Hepatocyte (in vitro differentiated cells): ENCODE data around the gene CORIN.

Source experiments
- EZH2 ChIP-seq: fragments of 200-600 bp; sonication (generic); IDR thresholded peaks from 2 replicates; pipeline ENCODE4 v1.6.1; 2016; ENCODE audit warnings: antibody characterized with exemption, mild to moderate bottlenecking, borderline replicate concordance
- TF ChIP-seq, protein P1 (sequence below): fragments of 200-600 bp; sonication (generic); IDR thresholded peaks from 2 replicates; pipeline ENCODE4 v1.5.1; 2016; ENCODE audit warnings: antibody characterized with exemption, mild to moderate bottlenecking; ENCODE audit not compliant: poor library complexity

DNA sequence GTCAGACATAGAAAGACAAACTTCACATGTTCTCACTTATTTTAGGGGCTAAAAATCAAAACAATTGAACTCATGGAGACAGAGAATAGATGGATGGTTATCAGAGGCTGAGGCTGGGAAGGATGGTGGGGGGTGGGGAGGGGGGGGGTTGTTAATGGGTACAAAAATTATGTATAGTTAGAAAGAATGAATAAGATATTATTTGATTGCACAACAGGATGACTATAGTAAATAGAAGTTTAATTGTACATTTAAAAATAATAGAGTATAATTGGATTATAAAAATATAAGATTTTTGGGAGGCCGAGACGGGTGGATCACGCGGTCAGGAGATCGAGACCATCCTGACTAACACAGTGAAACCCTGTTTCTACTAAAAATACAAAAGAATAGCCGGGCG lies 33.3 kb downstream of the CORIN start:
- TF ChIP-seq, protein P1, sequence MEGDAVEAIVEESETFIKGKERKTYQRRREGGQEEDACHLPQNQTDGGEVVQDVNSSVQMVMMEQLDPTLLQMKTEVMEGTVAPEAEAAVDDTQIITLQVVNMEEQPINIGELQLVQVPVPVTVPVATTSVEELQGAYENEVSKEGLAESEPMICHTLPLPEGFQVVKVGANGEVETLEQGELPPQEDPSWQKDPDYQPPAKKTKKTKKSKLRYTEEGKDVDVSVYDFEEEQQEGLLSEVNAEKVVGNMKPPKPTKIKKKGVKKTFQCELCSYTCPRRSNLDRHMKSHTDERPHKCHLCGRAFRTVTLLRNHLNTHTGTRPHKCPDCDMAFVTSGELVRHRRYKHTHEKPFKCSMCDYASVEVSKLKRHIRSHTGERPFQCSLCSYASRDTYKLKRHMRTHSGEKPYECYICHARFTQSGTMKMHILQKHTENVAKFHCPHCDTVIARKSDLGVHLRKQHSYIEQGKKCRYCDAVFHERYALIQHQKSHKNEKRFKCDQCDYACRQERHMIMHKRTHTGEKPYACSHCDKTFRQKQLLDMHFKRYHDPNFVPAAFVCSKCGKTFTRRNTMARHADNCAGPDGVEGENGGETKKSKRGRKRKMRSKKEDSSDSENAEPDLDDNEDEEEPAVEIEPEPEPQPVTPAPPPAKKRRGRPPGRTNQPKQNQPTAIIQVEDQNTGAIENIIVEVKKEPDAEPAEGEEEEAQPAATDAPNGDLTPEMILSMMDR = no peak
- no peak for TF ChIP-seq EZH2
